Endothelial cell of umbilical vein (primary cell): ENCODE results near the gene OR9G1.
"Not testable (repeated sequence)": the region's sequence is repeated elsewhere in the genome, so short reads cannot be mapped to it uniquely, and the experiment has no call there.

Experiments
- EZH2 ChIP-seq: IDR thresholded peaks from 2 replicates; pipeline ENCODE4 v1.6.1; 2012; ENCODE audit warnings: borderline replicate concordance, low read depth, mild to moderate bottlenecking, moderate library complexity, low read length, inconsistent platforms; ENCODE audit not compliant: severe bottlenecking
- GATA2 ChIP-seq: IDR thresholded peaks from 2 replicates; pipeline ENCODE4 v1.7.0; 2011; ENCODE audit warnings: low read depth, mild to moderate bottlenecking, moderate library complexity, mixed read lengths, low read length; ENCODE audit not compliant: insufficient read length, insufficient read depth
- POLR2A ChIP-seq: IDR thresholded peaks from 2 replicates; pipeline ENCODE4 v1.6.1; 2012; ENCODE audit warnings: low read depth, mild to moderate bottlenecking, control low read depth, low read length
- POLR2AphosphoS5 ChIP-seq: IDR thresholded peaks from 2 replicates; pipeline ENCODE4 v1.6.1; 2012; ENCODE audit warnings: low read depth, mild to moderate bottlenecking, control low read depth, low read length, moderate library complexity; ENCODE audit not compliant: insufficient read depth
- TF ChIP-seq, protein P1 (sequence below), 2 donors: IDR thresholded peaks; 1 replicate in 1 of 2; 2 replicates in 1 of 2; pipeline ENCODE4 v1.5.1; 2011; ENCODE audit warnings: low read length in 2 of 2, mild to moderate bottlenecking in 2 of 2, moderate library complexity in 2 of 2, control low read depth in 1 of 2, inconsistent platforms in 1 of 2, low read depth in 1 of 2; ENCODE audit not compliant: insufficient read depth in 1 of 2; ENCODE audit errors: extremely low read depth in 1 of 2
- TF ChIP-seq, protein P2 (sequence below): IDR thresholded peaks from 2 replicates; pipeline ENCODE4 v1.6.1; 2011; ENCODE audit not compliant: insufficient read depth, insufficient read length

DNA sequence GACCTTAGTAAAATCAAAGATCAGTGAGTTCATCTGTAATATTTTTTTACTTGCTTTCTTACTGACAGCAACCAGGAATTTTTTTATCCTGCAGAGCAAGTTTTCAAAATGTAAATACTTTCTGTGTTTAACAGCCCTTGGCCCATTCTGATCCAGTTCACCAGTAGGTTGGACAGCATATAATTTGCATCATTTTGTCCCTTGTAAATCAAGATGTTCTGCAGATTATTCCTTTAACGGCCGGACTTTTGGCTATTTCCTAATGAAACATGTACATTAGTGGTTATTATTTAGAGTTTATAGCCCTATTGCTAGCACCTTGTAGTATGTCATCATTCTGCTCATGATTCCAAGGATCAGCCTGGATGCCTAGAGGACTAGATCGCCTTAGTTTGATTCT lies 7.7 kb upstream of the OR9G1 start:
- TF ChIP-seq, protein P1, sequence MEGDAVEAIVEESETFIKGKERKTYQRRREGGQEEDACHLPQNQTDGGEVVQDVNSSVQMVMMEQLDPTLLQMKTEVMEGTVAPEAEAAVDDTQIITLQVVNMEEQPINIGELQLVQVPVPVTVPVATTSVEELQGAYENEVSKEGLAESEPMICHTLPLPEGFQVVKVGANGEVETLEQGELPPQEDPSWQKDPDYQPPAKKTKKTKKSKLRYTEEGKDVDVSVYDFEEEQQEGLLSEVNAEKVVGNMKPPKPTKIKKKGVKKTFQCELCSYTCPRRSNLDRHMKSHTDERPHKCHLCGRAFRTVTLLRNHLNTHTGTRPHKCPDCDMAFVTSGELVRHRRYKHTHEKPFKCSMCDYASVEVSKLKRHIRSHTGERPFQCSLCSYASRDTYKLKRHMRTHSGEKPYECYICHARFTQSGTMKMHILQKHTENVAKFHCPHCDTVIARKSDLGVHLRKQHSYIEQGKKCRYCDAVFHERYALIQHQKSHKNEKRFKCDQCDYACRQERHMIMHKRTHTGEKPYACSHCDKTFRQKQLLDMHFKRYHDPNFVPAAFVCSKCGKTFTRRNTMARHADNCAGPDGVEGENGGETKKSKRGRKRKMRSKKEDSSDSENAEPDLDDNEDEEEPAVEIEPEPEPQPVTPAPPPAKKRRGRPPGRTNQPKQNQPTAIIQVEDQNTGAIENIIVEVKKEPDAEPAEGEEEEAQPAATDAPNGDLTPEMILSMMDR (IDR thresholded peaks at IDR 0.05; ENCODE audit: extremely low read depth in 1 of 2, insufficient read depth in 1 of 2, low read depth in 1 of 2, low read length in 2 of 2): not testable (repeated sequence)
- TF ChIP-seq POLR2A, GATA2, EZH2, POLR2AphosphoS5: not testable (repeated sequence)
- TF ChIP-seq, protein P2, sequence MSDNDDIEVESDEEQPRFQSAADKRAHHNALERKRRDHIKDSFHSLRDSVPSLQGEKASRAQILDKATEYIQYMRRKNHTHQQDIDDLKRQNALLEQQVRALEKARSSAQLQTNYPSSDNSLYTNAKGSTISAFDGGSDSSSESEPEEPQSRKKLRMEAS: not testable (repeated sequence)
